Osteocyte (in vitro differentiated cells): ENCODE measurements around the gene ATP11B. TPM values are rescaled to one million over a fixed set of nuclear protein-coding genes. Genes with fewer than 3 reads are reported as not detected.

Source experiments
- DNase-seq: peaks from one replicate; pipeline ENCODE4 v3.0.0; 2021; ENCODE audit warnings: mixed read lengths; ENCODE audit not compliant: unreplicated experiment; ENCODE audit errors: extremely low spot score
- H3K27ac Mint-ChIP-seq: one replicate; pipeline ENCODE4 v1.8.0; 2021; ENCODE audit warnings: mild to moderate bottlenecking, mixed read lengths; ENCODE audit not compliant: unreplicated experiment
- H3K27me3 Mint-ChIP-seq: one replicate; pipeline ENCODE4 v1.8.0; 2021; ENCODE audit warnings: mixed read lengths; ENCODE audit not compliant: unreplicated experiment
- H3K36me3 Mint-ChIP-seq: one replicate; pipeline ENCODE4 v1.8.0; 2021; ENCODE audit warnings: mixed read lengths; ENCODE audit not compliant: unreplicated experiment
- H3K4me1 Mint-ChIP-seq: one replicate; pipeline ENCODE4 v1.8.0; 2021; ENCODE audit warnings: mixed read lengths; ENCODE audit not compliant: unreplicated experiment
- H3K4me3 Mint-ChIP-seq: one replicate; pipeline ENCODE4 v1.8.0; 2021; ENCODE audit warnings: mild to moderate bottlenecking, moderate library complexity, mixed read lengths; ENCODE audit not compliant: unreplicated experiment
- H3K9me3 Mint-ChIP-seq: one replicate; pipeline ENCODE4 v1.8.0; 2021; ENCODE audit warnings: mixed read lengths; ENCODE audit not compliant: unreplicated experiment
- total RNA-seq: library from RNA; stranded (reverse); gene quantifications from 2 replicates; pipeline ENCODE4 v1.2.1, GENCODE V29; 2021
- TF ChIP-seq, protein P1 (sequence below): fragments of 200-600 bp; sonication (generic); IDR thresholded peaks from 2 replicates; pipeline ENCODE4 v1.5.0; 2021; ENCODE audit warnings: antibody characterized with exemption, mild to moderate bottlenecking, moderate library complexity

The ATP11B gene
- total RNA-seq, 1 donor from 2014 or later: 69.2 TPM

DNA sequence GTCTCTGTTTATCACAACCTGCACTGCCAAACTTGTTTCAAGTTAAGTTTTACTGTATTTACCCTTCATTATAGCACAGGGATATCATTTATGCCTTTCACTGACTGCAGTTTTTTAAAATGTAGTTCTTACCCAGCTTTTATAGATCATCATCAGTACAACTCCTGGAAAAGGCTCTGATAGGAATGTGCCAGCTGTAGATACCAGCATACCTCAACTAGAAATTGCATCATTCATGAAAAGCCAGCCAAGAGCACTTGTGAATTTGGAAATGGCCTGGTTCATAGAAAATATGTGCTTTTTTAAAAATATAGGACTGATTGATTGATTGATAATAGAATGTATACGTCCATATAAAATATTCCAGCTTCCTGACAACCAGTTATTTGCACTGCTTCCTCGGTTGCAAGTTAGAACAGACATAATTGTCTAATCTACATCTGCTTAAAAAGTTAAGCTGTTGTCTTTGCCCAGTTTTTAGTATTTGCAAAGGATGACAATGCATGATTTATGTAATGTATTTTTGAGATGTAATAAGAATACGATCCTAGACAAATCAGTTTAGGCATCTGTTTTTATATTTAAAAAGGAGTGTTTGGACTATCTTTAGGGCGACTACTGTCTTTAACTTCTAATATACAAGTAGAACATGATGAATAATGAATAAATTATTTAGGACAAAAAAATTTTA, 128.5 kb downstream of the ATP11B start:
- no peak for DNase-seq
- TF ChIP-seq, protein P1, sequence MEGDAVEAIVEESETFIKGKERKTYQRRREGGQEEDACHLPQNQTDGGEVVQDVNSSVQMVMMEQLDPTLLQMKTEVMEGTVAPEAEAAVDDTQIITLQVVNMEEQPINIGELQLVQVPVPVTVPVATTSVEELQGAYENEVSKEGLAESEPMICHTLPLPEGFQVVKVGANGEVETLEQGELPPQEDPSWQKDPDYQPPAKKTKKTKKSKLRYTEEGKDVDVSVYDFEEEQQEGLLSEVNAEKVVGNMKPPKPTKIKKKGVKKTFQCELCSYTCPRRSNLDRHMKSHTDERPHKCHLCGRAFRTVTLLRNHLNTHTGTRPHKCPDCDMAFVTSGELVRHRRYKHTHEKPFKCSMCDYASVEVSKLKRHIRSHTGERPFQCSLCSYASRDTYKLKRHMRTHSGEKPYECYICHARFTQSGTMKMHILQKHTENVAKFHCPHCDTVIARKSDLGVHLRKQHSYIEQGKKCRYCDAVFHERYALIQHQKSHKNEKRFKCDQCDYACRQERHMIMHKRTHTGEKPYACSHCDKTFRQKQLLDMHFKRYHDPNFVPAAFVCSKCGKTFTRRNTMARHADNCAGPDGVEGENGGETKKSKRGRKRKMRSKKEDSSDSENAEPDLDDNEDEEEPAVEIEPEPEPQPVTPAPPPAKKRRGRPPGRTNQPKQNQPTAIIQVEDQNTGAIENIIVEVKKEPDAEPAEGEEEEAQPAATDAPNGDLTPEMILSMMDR: no peak

DNA sequence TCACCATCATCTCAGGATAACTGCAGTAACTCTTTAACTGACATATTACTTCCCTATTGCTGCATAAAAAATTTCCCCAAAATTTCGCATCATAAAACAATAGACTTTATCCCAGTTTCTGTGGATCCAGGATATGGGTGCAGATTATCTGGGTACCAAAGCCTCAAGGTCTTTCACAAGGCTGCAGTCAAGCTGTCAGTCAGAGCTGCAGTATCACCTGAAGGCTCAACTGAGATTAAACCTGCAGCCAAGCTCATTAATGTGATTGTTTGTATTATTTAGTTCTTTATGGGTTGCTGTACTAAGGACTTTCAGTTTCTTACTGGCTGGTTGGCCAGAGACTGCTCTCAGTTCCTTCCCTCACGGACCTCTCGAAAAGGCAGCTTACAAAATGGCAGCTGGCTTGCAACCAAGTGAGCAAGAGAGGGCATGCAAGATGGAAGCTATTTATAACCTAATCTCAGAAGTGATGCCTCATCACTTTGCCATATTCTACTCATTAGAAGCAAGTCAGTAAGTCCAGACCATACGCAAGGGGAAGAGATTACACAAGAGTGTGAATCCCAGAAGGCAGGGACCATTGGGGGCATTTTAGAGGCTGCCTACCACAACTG, 132.1 kb downstream of the ATP11B start:
- Mint-ChIP-seq H3K36me3 (peaks cover 16% of the 10 kb centered on the region), H3K27me3 (no peaks in the 10 kb centered on the region)
- no peak for DNase-seq

More for the DNA sequence above, 128.5 kb downstream of the ATP11B start:
- Mint-ChIP-seq H3K27ac (no peak overlapping the region), H3K36me3 (peaks cover 13% of the 10 kb centered on the region), H3K9me3 (peaks cover 3% of the 10 kb centered on the region), H3K27me3 (no peaks in the 10 kb centered on the region), H3K4me1 (peaks cover 2% of the 10 kb centered on the region), H3K4me3 (no peak overlapping the region)

DNA sequence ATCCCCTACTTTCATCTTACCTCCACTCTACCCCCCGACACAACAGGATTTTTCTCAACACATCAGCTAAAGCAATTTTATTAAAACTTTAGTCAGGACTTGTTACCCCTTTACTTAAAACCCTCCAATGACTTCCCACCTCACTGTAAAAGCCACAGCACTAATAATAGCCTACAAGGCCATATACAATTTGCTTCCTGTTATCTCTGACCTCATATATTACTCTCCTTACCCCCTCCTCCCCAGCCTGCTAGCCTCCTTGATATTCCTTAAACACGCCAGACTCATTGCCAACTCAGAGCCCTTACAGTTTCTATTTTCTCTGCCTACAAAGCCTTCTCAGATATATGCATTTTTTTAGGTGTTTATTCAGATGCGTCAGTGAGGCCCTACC, 132.6 kb downstream of the ATP11B start:
- Mint-ChIP-seq H3K27ac (no peak overlapping the region), H3K4me3 (no peak overlapping the region), H3K9me3 (peaks cover 3% of the 10 kb centered on the region), H3K27me3 (no peaks in the 10 kb centered on the region), H3K36me3 (peaks cover 13% of the 10 kb centered on the region), H3K4me1 (peaks cover 2% of the 10 kb centered on the region)
- TF ChIP-seq, protein P1: no peak
- DNase-seq: no peak

More for the DNA sequence above, 132.1 kb downstream of the ATP11B start:
- TF ChIP-seq, protein P1: no peak
- H3K4me1 Mint-ChIP-seq: peaks cover 2% of the 10 kb centered on the region
- no peak overlapping the region for H3K4me3 Mint-ChIP-seq
- H3K27ac Mint-ChIP-seq: no peak overlapping the region
- peaks cover 3% of the 10 kb centered on the region for H3K9me3 Mint-ChIP-seq

DNA sequence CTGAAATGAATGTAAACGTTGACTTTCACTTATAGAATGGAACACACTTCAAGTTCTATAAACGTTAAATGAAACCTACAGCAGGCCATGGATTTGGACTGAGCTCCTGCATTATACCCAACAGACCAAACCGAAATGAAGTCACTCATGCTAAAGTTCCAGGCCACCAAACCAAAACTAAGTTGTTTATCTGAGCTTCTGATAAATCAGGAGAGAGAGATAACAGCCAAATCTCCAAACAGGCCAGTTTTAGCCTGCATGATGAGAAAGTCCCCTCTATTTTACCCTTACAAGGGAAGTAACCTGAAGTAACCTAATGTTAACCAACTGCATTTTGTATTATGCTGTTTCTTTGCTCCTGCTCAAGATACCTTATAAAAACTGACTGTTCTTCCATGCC, 142.5 kb downstream of the ATP11B start:
- Mint-ChIP-seq H3K27ac (no peak overlapping the region), H3K4me1 (no peaks in the 10 kb centered on the region), H3K9me3 (no peaks in the 10 kb centered on the region), H3K36me3 (peaks cover 12% of the 10 kb centered on the region), H3K4me3 (no peak overlapping the region), H3K27me3 (no peaks in the 10 kb centered on the region)
- TF ChIP-seq, protein P1: no peak
- no peak for DNase-seq

DNA sequence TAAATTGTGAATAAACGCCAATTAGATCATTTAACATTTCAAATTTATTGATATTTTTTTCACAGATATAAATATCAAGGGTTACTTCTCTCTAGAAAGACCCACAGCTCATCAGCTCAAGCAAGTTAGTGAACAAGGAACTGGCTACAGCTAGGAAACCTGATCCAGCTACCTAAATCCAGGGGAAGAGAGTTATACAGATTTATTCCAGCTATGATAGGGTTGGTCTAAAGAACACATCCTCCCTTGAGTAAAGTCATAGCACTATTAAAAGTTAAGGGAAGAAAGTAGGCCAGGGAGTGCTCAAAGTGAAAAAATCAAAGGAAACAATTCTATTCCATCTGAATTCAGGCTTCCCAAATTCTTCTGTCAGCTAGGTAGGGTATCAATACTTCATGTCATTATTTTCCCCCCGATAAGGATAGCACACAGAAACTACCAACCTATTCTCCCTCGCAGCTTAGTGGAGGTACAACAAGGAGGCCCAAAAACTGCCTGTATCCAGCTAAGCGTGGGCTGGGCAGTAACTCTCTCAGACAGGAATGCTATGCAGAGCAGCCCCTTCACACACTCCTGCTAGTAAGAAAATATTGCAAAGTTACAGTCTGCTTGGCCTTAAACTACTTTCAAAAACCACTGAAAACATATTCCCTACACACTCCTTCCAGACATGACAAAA, 143.1 kb downstream of the ATP11B start:
- no peaks in the 10 kb centered on the region for H3K27me3 Mint-ChIP-seq
- no peak for DNase-seq
- no peaks in the 10 kb centered on the region for H3K4me1 Mint-ChIP-seq
- no peaks in the 10 kb centered on the region for H3K9me3 Mint-ChIP-seq
- H3K27ac Mint-ChIP-seq: no peak overlapping the region
- H3K36me3 Mint-ChIP-seq: peaks cover 12% of the 10 kb centered on the region
- TF ChIP-seq, protein P1: no peak
- no peak overlapping the region for H3K4me3 Mint-ChIP-seq
